Central memory CD4-positive, alpha-beta T cell (primary cell): ENCODE data around the gene F8A2.
"Not testable (repeated sequence)": the region's sequence is repeated elsewhere in the genome, so short reads cannot be mapped to it uniquely, and the experiment has no call there.

Source experiments
- DNase-seq: peaks from one replicate; pipeline ENCODE4 v3.0.0; 2022

F8A2 gene

DNA sequence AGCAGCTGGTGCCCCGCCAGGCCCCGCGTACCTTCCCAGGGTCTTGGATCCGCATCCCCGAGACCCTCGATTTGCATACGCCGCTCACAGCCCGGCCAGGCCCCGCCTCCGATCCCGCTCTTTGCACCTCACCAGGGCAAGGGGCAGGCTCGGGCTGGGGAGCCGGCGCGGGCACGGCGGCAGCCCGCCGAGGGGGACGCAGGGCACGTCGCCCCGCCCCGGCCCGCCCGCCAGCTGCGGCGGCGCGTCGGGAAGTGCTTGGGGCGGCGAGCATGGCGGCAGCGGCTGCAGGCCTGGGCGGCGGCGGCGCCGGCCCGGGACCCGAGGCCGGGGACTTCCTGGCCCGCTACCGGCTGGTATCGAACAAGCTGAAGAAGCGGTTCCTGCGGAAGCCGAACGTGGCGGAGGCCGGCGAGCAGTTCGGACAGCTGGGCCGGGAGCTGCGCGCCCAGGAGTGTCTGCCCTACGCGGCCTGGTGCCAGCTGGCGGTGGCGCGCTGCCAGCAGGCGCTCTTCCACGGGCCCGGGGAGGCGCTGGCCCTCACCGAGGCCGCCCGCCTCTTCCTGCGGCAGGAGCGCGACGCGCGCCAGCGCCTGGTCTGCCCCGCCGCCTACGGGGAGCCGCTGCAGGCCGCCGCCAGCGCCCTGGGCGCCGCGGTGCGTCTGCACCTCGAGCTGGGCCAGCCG lies at the start of gene F8A2:
Gene F8A2 (plus strand): TSS at position 253 of the 686 bp plus-strand sequence. CDS start 20 bp downstream, at position 273.
- not testable (repeated sequence) for DNase-seq

- no peak for DNase-seq
These were observed 48.3 kb upstream of the F8A2 start for GRCh38 chrX:155333544-155334100.

DNA sequence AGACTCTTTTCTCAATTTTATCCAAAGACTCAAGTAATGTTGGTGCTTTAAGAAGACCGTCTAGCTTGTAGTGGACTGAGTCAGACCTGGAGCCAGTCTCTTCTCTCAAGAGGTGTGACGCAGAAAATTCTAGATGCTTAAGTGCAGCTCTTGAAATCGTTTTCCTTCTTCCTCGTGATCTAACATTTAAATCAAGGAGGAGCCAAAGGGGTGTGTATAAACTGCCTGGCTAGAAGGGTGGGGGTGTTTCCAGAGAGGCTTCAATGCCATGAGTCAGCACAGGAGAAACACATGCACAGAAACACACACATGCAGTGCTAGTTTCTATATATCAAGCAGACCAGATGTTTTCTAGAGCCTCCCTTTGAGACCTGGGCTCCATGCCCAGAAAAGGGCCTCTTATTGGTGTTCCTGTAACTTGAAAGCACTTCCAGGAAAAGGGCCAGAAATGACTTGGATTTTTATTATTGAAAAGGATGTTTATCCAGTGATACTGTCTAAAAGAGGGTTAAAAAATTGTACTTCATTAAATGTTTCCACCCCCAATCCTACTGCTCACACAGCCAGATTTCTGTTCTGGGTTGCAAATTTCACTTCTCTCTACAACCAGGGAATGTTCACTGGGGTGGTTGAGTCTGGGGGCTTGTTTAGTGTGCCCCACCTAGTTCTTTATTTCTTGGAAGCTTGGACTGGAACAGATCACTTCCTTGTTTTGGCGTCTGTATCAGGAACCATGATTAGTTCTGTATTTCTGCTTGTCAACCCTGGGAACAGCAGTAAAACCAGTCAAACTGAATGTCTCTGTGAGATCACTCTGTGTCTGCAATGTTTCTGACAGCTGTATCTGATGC lies 47.2 kb upstream of the F8A2 start, which contains the start of gene CLIC2:
Gene CLIC2 (minus strand): TSS at position 129 of the 851 bp plus-strand sequence. CDS start 187 bp downstream, outside the sequence.
- DNase-seq = no peak

GRCh38 chrX:155335337-155335712 lies 46.6 kb upstream of the F8A2 start:
- DNase-seq = not testable (repeated sequence)

DNA sequence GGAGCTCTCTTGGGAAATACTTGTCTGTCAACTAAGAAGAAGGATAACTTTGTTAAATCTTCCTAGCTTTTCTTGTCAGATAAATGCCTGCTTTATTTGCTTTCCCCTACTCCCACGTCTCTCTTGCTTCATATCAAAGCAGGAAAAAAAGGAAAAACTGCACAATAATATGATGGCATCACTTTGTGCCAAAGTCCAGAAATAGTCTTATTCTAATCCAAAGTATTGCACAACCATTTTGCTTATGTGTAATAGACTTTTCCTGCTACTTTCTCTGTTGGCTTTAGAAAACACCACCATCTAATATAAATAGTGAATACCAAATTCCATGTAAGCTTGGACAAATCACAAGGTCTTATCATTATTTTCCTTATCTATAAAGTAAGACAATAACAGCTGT lies 36.2 kb upstream of the F8A2 start:
- DNase-seq = not testable (repeated sequence)

DNA sequence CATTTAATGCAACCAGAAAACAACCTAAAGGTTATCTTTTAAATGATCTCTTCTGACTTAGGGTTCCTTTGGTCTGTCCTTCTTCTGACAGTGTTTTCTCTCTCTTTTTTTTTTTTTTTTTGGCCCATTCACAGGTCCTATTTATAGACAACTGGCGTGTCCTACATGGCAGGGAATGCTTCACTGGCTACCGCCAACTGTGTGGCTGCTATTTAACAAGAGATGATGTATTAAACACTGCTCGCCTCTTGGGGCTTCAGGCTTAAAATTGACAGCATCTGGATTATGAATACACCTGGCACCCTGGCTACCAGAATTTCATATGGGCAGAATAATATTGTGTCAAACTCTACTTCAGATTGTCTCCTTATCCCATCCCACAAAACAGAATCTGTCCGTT lies 32.4 kb upstream of the F8A2 start:
- DNase-seq = not testable (repeated sequence)

GRCh38 chrX:155363712-155364111 lies 18.2 kb upstream of the F8A2 start:
- not testable (repeated sequence) for DNase-seq

DNA sequence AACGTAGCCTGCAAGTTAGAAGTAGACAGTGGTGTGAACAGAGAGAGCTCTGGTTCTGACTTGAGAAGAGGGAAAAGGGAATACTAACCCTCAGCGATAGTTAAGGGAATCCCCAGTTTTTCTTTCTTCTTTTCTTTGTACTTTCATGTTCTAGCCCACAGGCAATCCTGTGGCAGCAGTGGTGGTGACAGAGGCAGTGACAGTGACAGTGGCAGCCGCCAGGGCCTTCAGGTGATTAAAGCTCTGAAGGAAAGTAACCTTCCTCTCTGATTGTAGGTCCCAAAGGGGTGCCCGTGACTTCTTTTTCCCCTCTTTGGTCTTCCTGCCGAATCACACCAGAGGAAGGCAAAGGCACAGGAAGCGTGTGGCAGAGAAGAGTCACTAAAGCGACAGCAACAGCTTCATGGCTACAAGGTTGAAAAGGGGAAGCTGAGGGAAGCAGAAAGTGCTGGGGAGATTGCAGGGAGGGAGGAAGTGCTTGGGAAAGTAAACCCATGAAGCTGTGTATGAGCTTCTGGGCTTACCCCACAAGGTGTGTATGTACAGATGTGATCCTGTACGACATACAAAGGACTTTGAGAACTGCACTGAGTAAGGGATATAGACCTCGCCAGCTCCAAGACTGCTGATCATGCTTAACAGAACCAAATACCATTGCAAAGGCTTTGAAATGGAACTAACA lies 8.0 kb upstream of the F8A2 start:
- DNase-seq = not testable (repeated sequence)

DNA sequence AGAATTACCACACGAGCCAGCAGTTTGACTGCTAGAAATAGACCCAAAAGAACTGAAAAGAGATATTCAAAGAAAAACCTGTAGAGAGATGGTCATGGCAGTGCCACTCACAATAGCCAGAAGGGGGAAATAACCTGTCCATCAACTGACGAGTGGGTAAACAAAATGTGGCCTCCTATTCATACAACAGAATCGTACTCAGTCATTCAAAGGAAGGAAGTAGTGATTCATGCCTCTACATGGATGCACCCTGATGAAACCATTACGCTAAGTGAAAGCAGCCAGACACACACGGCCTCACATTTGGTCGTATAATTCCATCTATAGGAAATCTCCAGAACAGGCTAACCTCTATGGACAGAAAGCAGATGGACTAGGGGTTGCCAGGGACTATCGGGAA lies 2.1 kb upstream of the F8A2 start:
- not testable (repeated sequence) for DNase-seq

DNA sequence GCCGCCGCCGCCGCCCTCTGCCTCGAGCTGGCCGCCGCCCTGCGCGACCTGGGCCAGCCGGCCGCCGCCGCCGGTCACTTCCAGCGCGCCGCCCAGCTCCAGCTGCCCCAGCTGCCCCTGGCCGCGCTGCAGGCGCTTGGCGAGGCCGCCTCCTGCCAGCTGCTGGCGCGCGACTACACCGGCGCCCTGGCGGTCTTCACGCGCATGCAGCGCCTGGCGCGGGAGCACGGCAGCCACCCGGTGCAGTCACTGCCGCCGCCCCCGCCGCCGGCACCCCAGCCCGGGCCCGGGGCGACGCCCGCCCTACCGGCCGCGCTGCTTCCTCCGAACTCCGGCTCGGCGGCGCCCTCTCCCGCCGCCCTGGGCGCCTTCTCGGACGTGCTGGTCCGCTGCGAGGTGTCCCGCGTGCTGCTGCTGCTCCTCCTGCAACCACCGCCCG lies 653 bp downstream of the F8A2 start:
- not testable (repeated sequence) for DNase-seq

- no peak for DNase-seq
These were observed 7.7 kb downstream of the F8A2 start for GRCh38 chrX:155389634-155390033.

DNA sequence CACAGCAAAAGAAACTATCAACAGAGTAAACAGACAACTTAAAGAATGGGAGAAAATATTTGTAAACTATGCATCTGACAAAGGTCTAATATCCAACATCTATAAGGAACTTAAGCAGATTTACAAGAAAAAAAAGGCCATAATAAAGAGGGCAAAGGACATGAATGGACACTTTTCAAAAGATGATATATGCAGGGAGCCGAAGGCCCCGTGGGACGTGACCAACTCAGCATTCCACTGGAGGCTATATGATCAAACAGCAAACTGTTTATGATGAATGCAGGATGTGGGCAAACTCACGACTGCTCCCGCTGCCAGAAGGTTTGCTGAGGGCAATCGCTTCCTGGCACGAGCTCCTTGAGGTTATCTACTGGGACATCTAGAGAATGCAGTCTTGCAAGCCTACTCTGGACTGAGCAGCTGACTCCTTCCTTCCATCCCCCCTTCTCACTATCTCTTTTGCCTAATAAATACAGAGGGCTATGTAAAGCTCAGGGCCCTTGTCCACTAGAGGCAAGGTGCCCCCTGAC lies 12.9 kb downstream of the F8A2 start:
- not testable (repeated sequence) for DNase-seq

- DNase-seq = no peak
These were observed 24.5 kb downstream of the F8A2 start for GRCh38 chrX:155406429-155406828.

- DNase-seq = no peak
These were observed 35.9 kb downstream of the F8A2 start for GRCh38 chrX:155417769-155418168.
